Activated CD8-positive, alpha-beta memory T cell treated with anti-CD3 and anti-CD28 coated beads, Interleukin-2, amount 50 U/mL, for 1 hour (primary cell): ENCODE data around the gene CDSN.

Source experiments
- DNase-seq: peaks from one replicate; pipeline ENCODE4 v3.0.0-alpha.2; 2020; ENCODE audit errors: extremely low read depth

CDSN gene

GRCh38 chr6:31145386-31145785 lies 25.1 kb upstream of the CDSN start:
- no peak for DNase-seq

- DNase-seq: no peak
Measured at GRCh38 chr6:31144970-31145340, 24.7 kb upstream of the CDSN start.

- no peak for DNase-seq
Measured at GRCh38 chr6:31144296-31144969, 24.2 kb upstream of the CDSN start.

- no peak for DNase-seq
Measured at GRCh38 chr6:31143148-31143547, 22.9 kb upstream of the CDSN start.

GRCh38 chr6:31142361-31142761 lies 22.1 kb upstream of the CDSN start:
- no peak for DNase-seq

- no peak for DNase-seq
Measured at GRCh38 chr6:31140643-31141042, 20.4 kb upstream of the CDSN start.

- DNase-seq: no peak
Measured at GRCh38 chr6:31139599-31139998, 19.4 kb upstream of the CDSN start.

- DNase-seq: no peak
Measured at GRCh38 chr6:31138982-31139381, 18.7 kb upstream of the CDSN start, which contains the start of gene PSORS1C2. PSORS1C2 (minus strand) TSS chr6:31139066; CDS start chr6:31139026, 40 bp downstream.

- DNase-seq: no peak
Measured at GRCh38 chr6:31135710-31136109, 15.5 kb upstream of the CDSN start.

- DNase-seq: no peak
Measured at GRCh38 chr6:31132806-31133205, 12.6 kb upstream of the CDSN start.

GRCh38 chr6:31131595-31131994 lies 11.3 kb upstream of the CDSN start:
- DNase-seq: no peak

GRCh38 chr6:31130751-31131150 lies 10.5 kb upstream of the CDSN start:
- DNase-seq: no peak

- DNase-seq: no peak
Measured at GRCh38 chr6:31129130-31129529, 8.9 kb upstream of the CDSN start.

GRCh38 chr6:31128093-31128676 lies 7.9 kb upstream of the CDSN start:
- DNase-seq: peak; percentile 27

GRCh38 chr6:31126396-31127175 lies 6.3 kb upstream of the CDSN start:
- DNase-seq: no peak

GRCh38 chr6:31125586-31126363 lies 5.5 kb upstream of the CDSN start:
- DNase-seq: no peak

GRCh38 chr6:31125162-31125561 lies 4.9 kb upstream of the CDSN start:
- no peak for DNase-seq

- DNase-seq: no peak
Measured at GRCh38 chr6:31122791-31123706, 2.8 kb upstream of the CDSN start.

GRCh38 chr6:31121131-31121790 lies 1.0 kb upstream of the CDSN start:
- DNase-seq: no peak

- no peak for DNase-seq
Measured at GRCh38 chr6:31118178-31118577, 2.1 kb downstream of the CDSN start.
